Lung (tissue), 12 donors: Measurements from ENCODE around the gene IL17RD. TPM values are rescaled to one million over a fixed set of nuclear protein-coding genes. Genes with fewer than 3 reads are reported as not detected.
A peak's percentile ranks its signal among the peaks of the same experiment; 100 is the strongest.

Experiments
- ATAC-seq: fragments of 200-7000 bp; cut with Tn5 transposase; one replicate; pipeline ENCODE4 v1.9.1; 2020; ENCODE audit warnings: moderate number of reproducible peaks; ENCODE audit not compliant: insufficient read depth, low FRiP score
- DNase-seq, 3 donors: peaks; one replicate each; pipeline ENCODE4 v3.0.0-alpha.2; 2013 to 2017
- H3K27ac ChIP-seq, 2 donors: one replicate each; pipeline ENCODE4 v1.5.1; 2013; ENCODE audit warnings: mild to moderate bottlenecking in 2 of 2, moderate library complexity in 2 of 2, control low read depth in 1 of 2, inconsistent platforms in 1 of 2, low read depth in 1 of 2, low read length in 1 of 2
- H3K27me3 ChIP-seq, 3 donors: one replicate each; pipeline ENCODE4 v1.5.1; 2013; ENCODE audit warnings: low read length in 2 of 3; ENCODE audit not compliant: control insufficient read depth in 3 of 3, insufficient read depth in 3 of 3
- H3K36me3 ChIP-seq, 4 donors: one replicate each; pipeline ENCODE4 v1.5.1; 2013; ENCODE audit warnings: low read length in 4 of 4, mild to moderate bottlenecking in 1 of 4, moderate library complexity in 1 of 4; ENCODE audit not compliant: control insufficient read depth in 4 of 4, insufficient read depth in 4 of 4
- H3K4me1 ChIP-seq, 5 donors: one replicate each; pipeline ENCODE4 v1.5.1; 2013; ENCODE audit warnings: low read length in 5 of 5, mild to moderate bottlenecking in 2 of 5, moderate library complexity in 1 of 5; ENCODE audit not compliant: control insufficient read depth in 5 of 5, insufficient read depth in 5 of 5
- H3K4me3 ChIP-seq: one replicate; pipeline ENCODE4 v1.5.1; 2013; ENCODE audit warnings: mild to moderate bottlenecking, control low read depth, moderate library complexity
- H3K9ac ChIP-seq, 2 donors: one replicate each; pipeline ENCODE4 v1.5.1; 2013; ENCODE audit warnings: low read length in 2 of 2, control low read depth in 1 of 2; ENCODE audit not compliant: insufficient read depth in 1 of 2
- H3K9me3 ChIP-seq, 4 donors: one replicate each; pipeline ENCODE4 v1.5.1; 2013; ENCODE audit warnings: low read length in 3 of 4, mild to moderate bottlenecking in 1 of 4, moderate library complexity in 1 of 4; ENCODE audit not compliant: control insufficient read depth in 4 of 4, insufficient read depth in 3 of 4
- CTCF ChIP-seq: IDR thresholded peaks from 2 replicates; pipeline ENCODE4 v1.5.1; 2012; ENCODE audit warnings: mild to moderate bottlenecking; ENCODE audit errors: control extremely low read depth, extremely low read depth
- WGBS, 2 donors: extraction: QIAGEN DNeasy Blood & Tissue Kit; methylation state at CpG; one replicate each; pipeline ENCODE4 v1.1.7; 2013; 5-methylcytosine and 5-hydroxymethylcytosine counted together
- polyA plus RNA-seq, 2 donors: library from polyadenylated mRNA; stranded (reverse); fragments of 200-250 nt; gene quantifications; one replicate each; pipeline ENCODE4 v1.2.1, GENCODE V29; 2013
- total RNA-seq, 2 donors: library from RNA; depleted of rRNA in 1 of 2; stranded (reverse); fragments of >200 nt in 1 of 2; gene quantifications; one replicate each; pipeline ENCODE4 v1.2.1, GENCODE V29; 2014 to 2021
- donor health status: control.
- donor health status: control.
- donor health status: Bipolar disorder and iron deficiency.
- donor health status: healthy.
- donor health status: DM: yes; HTN: yes; CAD: no.

Gene IL17RD
- total and polyA plus RNA-seq, 4 donors = 0.22 to 4.8 (median 1.1) TPM

- no peak for ATAC-seq
- DNase-seq = no peak
- H3K27ac ChIP-seq = no peak overlapping the region
- TF ChIP-seq CTCF = no peak
- no peak overlapping the region for H3K4me3 ChIP-seq
- WGBS, 2 donors = 73 to 79% methylated on average over 2 of the region's 2 CpGs
- no peaks in the 10 kb centered on the region for H3K9me3 ChIP-seq
- peaks cover 0 to 29% (median 9%) of the 10 kb centered on the region in 5 donors for H3K4me1 ChIP-seq
- H3K36me3 ChIP-seq = no peaks in the 10 kb centered on the region
- H3K27me3 ChIP-seq = no peaks in the 10 kb centered on the region
- H3K9ac ChIP-seq = peak overlapping the region in 1 of 2 donors; percentile 55
Measured at GRCh38 chr3:57151021-57151449, 14.1 kb downstream of the IL17RD start.

GRCh38 chr3:57150113-57150581, 15.0 kb downstream of the IL17RD start:
- H3K4me3 ChIP-seq = no peak overlapping the region
- no peak overlapping the region for H3K9ac ChIP-seq
- H3K36me3 ChIP-seq = no peaks in the 10 kb centered on the region
- no peaks in the 10 kb centered on the region for H3K9me3 ChIP-seq
- no peak for TF ChIP-seq CTCF
- H3K27me3 ChIP-seq = no peaks in the 10 kb centered on the region
- DNase-seq = no peak
- peaks cover 0 to 29% (median 9%) of the 10 kb centered on the region in 5 donors for H3K4me1 ChIP-seq
- WGBS, 2 donors = 81 to 83% methylated on average over 7 of the region's 7 CpGs
- no peak overlapping the region for H3K27ac ChIP-seq
- ATAC-seq = no peak

GRCh38 chr3:57147071-57147470, 18.1 kb downstream of the IL17RD start:
- no peak for DNase-seq

More at GRCh38 chr3:57147071-57147470, 18.1 kb downstream of the IL17RD start:
- H3K27ac ChIP-seq = no peak overlapping the region
- peaks cover 0 to 32% (median 7%) of the 10 kb centered on the region in 5 donors for H3K4me1 ChIP-seq
- no peaks in the 10 kb centered on the region for H3K27me3 ChIP-seq
- ATAC-seq = no peak
- no peak overlapping the region for H3K9ac ChIP-seq
- no peak for TF ChIP-seq CTCF
- H3K9me3 ChIP-seq = no peaks in the 10 kb centered on the region
- H3K36me3 ChIP-seq = no peaks in the 10 kb centered on the region
- 88 to 89% methylated on average over 2 of the region's 2 CpGs for WGBS, 2 donors
- no peak overlapping the region for H3K4me3 ChIP-seq
